RWPE2 (cell line): ENCODE results near the gene NEK2.

Source experiments
- ATAC-seq: fragments of 200-7000 bp; cut with Tn5 transposase; 3 replicates; pipeline ENCODE4 v1.9.1; 2021; ENCODE audit warnings: low read depth
- DNase-seq: peaks from one replicate; pipeline ENCODE4 v3.0.0-alpha.2; 2020; ENCODE audit warnings: low spot score
- H3K27ac ChIP-seq: fragments of 450-650 bp; 2 replicates; pipeline ENCODE4 v1.5.1; 2017; ENCODE audit warnings: mild to moderate bottlenecking; ENCODE audit not compliant: poor library complexity, severe bottlenecking
- H3K27me3 ChIP-seq: fragments of 250-450 bp; sonication (Bioruptor Pico); 2 replicates; pipeline ENCODE4 v1.5.1; 2021; ENCODE audit warnings: mild to moderate bottlenecking, moderate library complexity; ENCODE audit not compliant: insufficient read depth, poor library complexity, severe bottlenecking
- H3K36me3 ChIP-seq: fragments of 250-450 bp; sonication (Bioruptor Pico); 2 replicates; pipeline ENCODE4 v1.5.1; 2020; ENCODE audit warnings: low read depth, mild to moderate bottlenecking, moderate library complexity
- H3K4me1 ChIP-seq: fragments of 250-450 bp; sonication (Bioruptor Pico); 2 replicates; pipeline ENCODE4 v1.5.1; 2021; ENCODE audit warnings: mild to moderate bottlenecking, moderate library complexity; ENCODE audit not compliant: insufficient read depth, poor library complexity, severe bottlenecking
- H3K4me3 ChIP-seq: fragments of 250-450 bp; sonication (Bioruptor Pico); 2 replicates; pipeline ENCODE4 v1.5.1; 2021; ENCODE audit warnings: mild to moderate bottlenecking, moderate library complexity; ENCODE audit not compliant: severe bottlenecking
- H3K9me3 ChIP-seq: fragments of 250-450 bp; sonication (Bioruptor Pico); 2 replicates; pipeline ENCODE4 v1.5.1; 2021; ENCODE audit warnings: mild to moderate bottlenecking, moderate library complexity; ENCODE audit not compliant: severe bottlenecking
- TF ChIP-seq, protein P1 (sequence below): fragments of 450-650 bp; IDR thresholded peaks from one replicate; pipeline ENCODE4 v1.5.1; 2017; ENCODE audit warnings: mild to moderate bottlenecking, moderate library complexity; ENCODE audit not compliant: poor library complexity, severe bottlenecking

Gene NEK2

DNA sequence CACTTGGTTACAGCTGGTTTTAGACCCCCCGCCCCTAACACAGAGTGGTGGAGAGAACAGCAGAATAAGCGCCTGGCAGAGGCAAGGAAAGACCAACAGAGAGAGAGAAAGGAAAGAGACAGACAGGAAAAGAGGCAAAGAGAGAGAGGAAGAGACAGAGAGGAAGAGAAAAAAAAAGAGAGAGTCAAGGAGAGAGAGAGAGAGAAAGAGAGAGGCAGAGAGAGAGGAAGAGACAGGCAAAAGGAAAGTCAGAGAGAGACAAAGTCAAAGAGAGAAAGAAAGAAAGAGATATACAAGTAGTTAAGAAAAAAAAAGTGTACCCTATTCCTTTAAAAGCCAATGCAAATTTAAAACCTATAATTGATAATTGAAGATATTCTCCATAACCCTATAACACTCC is 13.0 kb upstream of the NEK2 start:
- ATAC-seq (no peak), DNase-seq (no peak)
- no peak overlapping the region for H3K4me3 ChIP-seq
- no peak overlapping the region for H3K27ac ChIP-seq
- TF ChIP-seq, protein P1, sequence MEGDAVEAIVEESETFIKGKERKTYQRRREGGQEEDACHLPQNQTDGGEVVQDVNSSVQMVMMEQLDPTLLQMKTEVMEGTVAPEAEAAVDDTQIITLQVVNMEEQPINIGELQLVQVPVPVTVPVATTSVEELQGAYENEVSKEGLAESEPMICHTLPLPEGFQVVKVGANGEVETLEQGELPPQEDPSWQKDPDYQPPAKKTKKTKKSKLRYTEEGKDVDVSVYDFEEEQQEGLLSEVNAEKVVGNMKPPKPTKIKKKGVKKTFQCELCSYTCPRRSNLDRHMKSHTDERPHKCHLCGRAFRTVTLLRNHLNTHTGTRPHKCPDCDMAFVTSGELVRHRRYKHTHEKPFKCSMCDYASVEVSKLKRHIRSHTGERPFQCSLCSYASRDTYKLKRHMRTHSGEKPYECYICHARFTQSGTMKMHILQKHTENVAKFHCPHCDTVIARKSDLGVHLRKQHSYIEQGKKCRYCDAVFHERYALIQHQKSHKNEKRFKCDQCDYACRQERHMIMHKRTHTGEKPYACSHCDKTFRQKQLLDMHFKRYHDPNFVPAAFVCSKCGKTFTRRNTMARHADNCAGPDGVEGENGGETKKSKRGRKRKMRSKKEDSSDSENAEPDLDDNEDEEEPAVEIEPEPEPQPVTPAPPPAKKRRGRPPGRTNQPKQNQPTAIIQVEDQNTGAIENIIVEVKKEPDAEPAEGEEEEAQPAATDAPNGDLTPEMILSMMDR: no peak
- no peaks in the 10 kb centered on the region for H3K4me1 ChIP-seq
- H3K36me3 ChIP-seq: no peaks in the 10 kb centered on the region
- no peaks in the 10 kb centered on the region for H3K27me3 ChIP-seq
- H3K9me3 ChIP-seq: no peaks in the 10 kb centered on the region

GRCh38 chr1:211687462-211688215 is 12.2 kb upstream of the NEK2 start:
- Histone ChIP-seq H3K36me3 (no peaks in the 10 kb centered on the region), H3K4me3 (no peak overlapping the region), H3K9me3 (no peaks in the 10 kb centered on the region), H3K4me1 (no peaks in the 10 kb centered on the region), H3K27ac (no peak overlapping the region), H3K27me3 (no peaks in the 10 kb centered on the region)
- ATAC-seq: no peak
- no peak for DNase-seq
- TF ChIP-seq, protein P1: no peak

DNA sequence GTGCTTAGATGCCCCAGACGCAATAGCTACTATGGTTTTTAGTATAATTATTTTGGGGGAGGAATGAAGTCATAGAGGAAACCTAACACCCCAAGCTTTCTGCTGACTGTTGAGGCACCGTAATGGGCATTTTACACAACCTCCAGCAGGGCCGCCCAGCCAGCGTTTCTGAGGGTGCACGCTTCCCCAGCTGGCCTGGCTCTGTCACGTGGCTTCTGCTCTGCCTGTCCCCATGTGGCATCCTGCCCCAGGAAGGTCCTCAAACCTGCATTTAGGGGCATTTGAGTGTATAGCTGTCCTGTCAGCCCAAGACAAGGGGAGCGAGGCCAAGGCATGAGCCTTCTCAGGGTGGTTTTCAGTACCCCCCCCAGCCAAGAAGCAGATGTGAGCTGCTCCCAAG is 10.4 kb upstream of the NEK2 start:
- Histone ChIP-seq H3K4me3 (no peak overlapping the region), H3K36me3 (no peaks in the 10 kb centered on the region), H3K27ac (no peak overlapping the region), H3K4me1 (no peaks in the 10 kb centered on the region), H3K27me3 (no peaks in the 10 kb centered on the region), H3K9me3 (no peaks in the 10 kb centered on the region)
- ATAC-seq (no peak), DNase-seq (no peak)
- TF ChIP-seq, protein P1: no peak

DNA sequence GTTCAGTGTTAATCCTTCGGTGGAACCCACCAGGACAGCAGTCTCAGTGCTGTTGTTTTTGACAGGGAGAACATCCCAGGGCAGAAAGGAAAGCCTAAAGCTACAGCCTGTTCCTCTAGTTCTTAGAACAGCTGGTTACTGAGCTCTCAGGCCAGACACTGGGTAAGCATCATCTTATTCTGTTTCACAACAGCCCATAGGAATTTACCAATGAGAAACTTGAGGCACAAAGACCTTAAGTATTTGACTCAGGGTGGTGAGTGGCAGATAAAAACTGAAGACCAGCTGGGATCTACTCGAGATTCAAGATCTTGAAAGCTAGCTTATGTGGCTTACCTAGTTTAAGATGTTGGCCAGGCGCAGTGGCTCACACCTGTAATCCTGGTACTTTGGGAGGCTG is 9.4 kb upstream of the NEK2 start:
- TF ChIP-seq, protein P1: no peak
- H3K27me3 ChIP-seq: no peaks in the 10 kb centered on the region
- H3K4me1 ChIP-seq: no peaks in the 10 kb centered on the region
- ATAC-seq: no peak
- no peaks in the 10 kb centered on the region for H3K36me3 ChIP-seq
- no peak overlapping the region for H3K27ac ChIP-seq
- no peak overlapping the region for H3K4me3 ChIP-seq
- no peaks in the 10 kb centered on the region for H3K9me3 ChIP-seq
- no peak for DNase-seq

GRCh38 chr1:211684331-211684730 is 8.9 kb upstream of the NEK2 start:
- no peaks in the 10 kb centered on the region for H3K36me3 ChIP-seq
- no peaks in the 10 kb centered on the region for H3K27me3 ChIP-seq
- H3K27ac ChIP-seq: no peak overlapping the region
- no peaks in the 10 kb centered on the region for H3K4me1 ChIP-seq
- DNase-seq: no peak
- H3K9me3 ChIP-seq: no peaks in the 10 kb centered on the region
- TF ChIP-seq, protein P1: no peak
- ATAC-seq: no peak
- H3K4me3 ChIP-seq: no peak overlapping the region
